ENCODE measurements around the gene KCNA1. TPM values are rescaled to one million over a fixed set of nuclear protein-coding genes. Genes with fewer than 3 reads are reported as not detected.

Gene KCNA1
- total and polyA plus RNA-seq, 2 of the 4 experiments (the other 2 are of a cell fraction), result not detected

DNA sequence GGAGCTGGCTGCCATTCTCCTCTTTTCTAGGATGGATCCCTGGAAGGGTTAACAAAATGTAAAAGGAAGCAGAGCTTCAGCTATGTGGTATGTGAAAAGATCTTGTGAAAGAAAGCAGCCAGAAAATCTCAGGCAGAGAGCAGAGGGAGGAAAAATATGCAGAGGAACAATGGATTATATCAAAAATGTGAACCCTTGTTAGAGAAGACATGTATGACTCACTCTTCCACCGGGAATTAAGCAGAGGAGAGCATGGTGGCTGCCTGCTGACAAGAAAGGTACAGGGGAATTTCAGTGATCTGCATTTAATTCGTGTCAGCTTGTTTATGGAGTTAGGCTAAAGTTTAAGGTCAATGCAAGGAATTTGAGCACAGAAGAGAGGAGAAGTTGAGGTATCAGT is 46.3 kb downstream of the KCNA1 start:
- no peak overlapping the region for H4K5ac ChIP-seq (ENCODE audit: low read depth, low read length)
- TF ChIP-seq MAFK (IDR thresholded peaks at IDR 0.05; ENCODE audit: low read depth, low read length) (no peak), CEBPB (IDR thresholded peaks at IDR 0.05; ENCODE audit: low read depth, low read length) (no peak), NFE2L2 (IDR thresholded peaks at IDR 0.05; ENCODE audit: low read depth, low read length) (no peak), CHD1 (IDR thresholded peaks at IDR 0.05; ENCODE audit: low read depth, low read length) (no peak), RAD21 (IDR thresholded peaks at IDR 0.05; ENCODE audit: low read length) (no peak), POLR2A (IDR thresholded peaks at IDR 0.05; ENCODE audit: low read depth, low read length) (no peak)
- TF ChIP-seq, protein P1, sequence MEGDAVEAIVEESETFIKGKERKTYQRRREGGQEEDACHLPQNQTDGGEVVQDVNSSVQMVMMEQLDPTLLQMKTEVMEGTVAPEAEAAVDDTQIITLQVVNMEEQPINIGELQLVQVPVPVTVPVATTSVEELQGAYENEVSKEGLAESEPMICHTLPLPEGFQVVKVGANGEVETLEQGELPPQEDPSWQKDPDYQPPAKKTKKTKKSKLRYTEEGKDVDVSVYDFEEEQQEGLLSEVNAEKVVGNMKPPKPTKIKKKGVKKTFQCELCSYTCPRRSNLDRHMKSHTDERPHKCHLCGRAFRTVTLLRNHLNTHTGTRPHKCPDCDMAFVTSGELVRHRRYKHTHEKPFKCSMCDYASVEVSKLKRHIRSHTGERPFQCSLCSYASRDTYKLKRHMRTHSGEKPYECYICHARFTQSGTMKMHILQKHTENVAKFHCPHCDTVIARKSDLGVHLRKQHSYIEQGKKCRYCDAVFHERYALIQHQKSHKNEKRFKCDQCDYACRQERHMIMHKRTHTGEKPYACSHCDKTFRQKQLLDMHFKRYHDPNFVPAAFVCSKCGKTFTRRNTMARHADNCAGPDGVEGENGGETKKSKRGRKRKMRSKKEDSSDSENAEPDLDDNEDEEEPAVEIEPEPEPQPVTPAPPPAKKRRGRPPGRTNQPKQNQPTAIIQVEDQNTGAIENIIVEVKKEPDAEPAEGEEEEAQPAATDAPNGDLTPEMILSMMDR (conservative IDR thresholded peaks at IDR 0.05; ENCODE audit: low read depth, low read length), result no peak
- no peak overlapping the region for H4K8ac ChIP-seq (ENCODE audit: low read depth in 2 of 2, low read length in 2 of 2)
- CTCF ChIA-PET, result interaction anchor here (0.7 kb wide), 1 partner anchor 575 kb away, joined by 3 read pairs; no protein-coding TSS in a partner anchor
- no peaks in the 10 kb centered on the region for H3K9me1 ChIP-seq (ENCODE audit: insufficient read depth, low read length)
- in situ Hi-C loops (cut with MboI; ENCODE audit: low sequenced_read_pairs), result no loop called here
- H2BK20ac ChIP-seq (ENCODE audit: low read depth, low read length), result no peak overlapping the region
- no peak overlapping the region for H2BK5ac ChIP-seq (ENCODE audit: low read depth, low read length, poor library complexity, severe bottlenecking)
- no peak overlapping the region for H2AK9ac ChIP-seq (replicated peaks; ENCODE audit: low read depth, low read length, poor library complexity)
- no TSS peak for BruUV-seq (replicated peaks)
- H2AFZ ChIP-seq (replicated peaks; ENCODE audit: low read length, poor library complexity), result no peak overlapping the region
- H3K27me3 ChIP-seq (ENCODE audit: control insufficient read depth, insufficient read depth, low read length), result peaks cover 8% of the 10 kb centered on the region; the same call in 1 of the 2 replicates
- no peak overlapping the region for H3K9ac ChIP-seq (ENCODE audit: low read depth, low read length)
- H3K14ac ChIP-seq (replicated peaks; ENCODE audit: low read depth, low read length), result no peak overlapping the region
- dilution Hi-C loops (cut with HindIII; ENCODE audit: low sequenced_read_pairs, unreplicated experiment), result no loop called here
- no peaks in the 10 kb centered on the region for H4K20me1 ChIP-seq (ENCODE audit: insufficient read depth, low read length)
- H3K9me3 ChIP-seq (ENCODE audit: control insufficient read depth, insufficient read depth, low read length), result no peaks in the 10 kb centered on the region
- H3K36me3 ChIP-seq (ENCODE audit: control insufficient read depth, insufficient read depth, low read length), result no peaks in the 10 kb centered on the region
- H3K23ac ChIP-seq (ENCODE audit: low read depth, low read length), result no peak overlapping the region
- POLR2A ChIA-PET (ENCODE audit: unreplicated experiment), result no interaction called here
- H4K91ac ChIP-seq (ENCODE audit: insufficient read depth, low read depth, low read length), result no peak overlapping the region
- no peak overlapping the region for H3K4me2 ChIP-seq (ENCODE audit: low read depth, low read length)
- ATAC-seq (ENCODE audit: low read depth) (no peak), DNase-seq (no peak)
- H2BK120ac ChIP-seq (ENCODE audit: low read depth, low read length), result no peak overlapping the region
- H3K79me1 ChIP-seq (ENCODE audit: low read depth in 1 of 2, low read length in 2 of 2), result no peaks in the 10 kb centered on the region
- no peak overlapping the region for H3K4ac ChIP-seq (ENCODE audit: low read depth, low read length)
- H3K4me3 ChIP-seq (ENCODE audit: insufficient read depth, low read depth, low read length), result no peak overlapping the region
- H3K27ac ChIP-seq (ENCODE audit: insufficient read depth, low read length), result no peak overlapping the region
- 13% methylated on average over 1 of the region's 2 CpGs; no CpG with 5 or more reads in 1 of the 2 experiments for WGBS, 2 experiments (ENCODE audit: extremely low coverage in 2 of 2, insufficient read length in 1 of 2)
- intact Hi-C loops (cut with micrococcal nuclease), result no loop called here
- H3K56ac ChIP-seq (ENCODE audit: extremely low read depth, insufficient read depth, low read length), result no peak overlapping the region
- no peaks in the 10 kb centered on the region for H3K4me1 ChIP-seq (ENCODE audit: control insufficient read depth, insufficient read depth, low read length)
- no peak overlapping the region for H3K18ac ChIP-seq (ENCODE audit: low read depth, low read length)
- no peak overlapping the region for H2AK5ac ChIP-seq (ENCODE audit: low read depth, low read length)
- no peak overlapping the region for H2BK15ac ChIP-seq (ENCODE audit: low read depth, low read length)

Data from IMR-90 (cell line).